Suprapubic skin (tissue), 4 donors: Measurements from ENCODE around the gene FCN2.

Experiments used
- EP300 ChIP-seq: sonication (generic); formaldehyde crosslinking; IDR thresholded peaks from one replicate; pipeline ENCODE4 v1.6.1; 2017; ENCODE audit warnings: antibody characterized with exemption
- POLR2A ChIP-seq, 2 donors: fragments of 450-650 bp; IDR thresholded peaks; one replicate each; pipeline ENCODE4 v1.6.1; 2017; ENCODE audit warnings: antibody characterized with exemption in 2 of 2, mild to moderate bottlenecking in 2 of 2, moderate library complexity in 2 of 2
- POLR2AphosphoS5 ChIP-seq, 3 donors: sonication (generic); formaldehyde crosslinking; IDR thresholded peaks; one replicate each; pipeline ENCODE4 v1.6.1; 2017; ENCODE audit warnings: antibody characterized with exemption in 3 of 3
- TF ChIP-seq, protein P1 (sequence below), 2 donors: fragments of 200-600 bp in 1 of 2; fragments of 450-650 bp in 1 of 2; sonication (generic) in 1 of 2; IDR thresholded peaks; one replicate each; pipeline ENCODE4 v1.5.1; 2016 to 2019; ENCODE audit warnings: antibody characterized with exemption in 2 of 2, mild to moderate bottlenecking in 1 of 2, moderate library complexity in 1 of 2

DNA sequence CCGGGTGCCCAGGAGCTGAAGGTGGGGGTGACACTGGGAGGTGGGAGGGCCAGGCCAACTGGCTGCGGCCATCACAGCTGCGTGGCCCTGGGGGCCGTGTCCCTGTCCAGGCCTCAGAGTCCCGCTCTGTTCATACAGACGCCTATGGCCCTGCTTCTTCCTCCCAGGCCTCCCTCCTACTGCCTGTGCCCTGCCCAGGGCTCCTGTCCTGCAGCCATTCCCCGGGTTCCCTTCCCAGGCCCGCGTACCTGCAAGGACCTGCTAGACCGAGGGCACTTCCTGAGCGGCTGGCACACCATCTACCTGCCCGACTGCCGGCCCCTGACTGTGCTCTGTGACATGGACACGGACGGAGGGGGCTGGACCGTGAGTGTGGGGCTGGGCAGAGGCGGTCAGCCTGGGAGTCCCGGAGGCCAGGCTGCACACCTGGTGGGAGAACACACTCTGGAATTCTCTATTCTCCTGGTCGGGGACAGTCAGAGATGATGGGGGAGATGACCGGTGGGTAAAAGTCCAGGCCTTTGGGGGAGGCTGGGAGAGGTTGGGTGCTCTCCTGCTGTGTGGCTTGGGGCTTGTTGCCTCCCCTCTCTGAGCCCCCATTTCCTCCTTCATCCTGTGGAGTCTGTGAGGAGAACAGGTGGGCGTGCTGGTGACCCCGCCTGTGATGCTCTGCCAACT, 4.5 kb downstream of the FCN2 start:
- TF ChIP-seq, protein P1, sequence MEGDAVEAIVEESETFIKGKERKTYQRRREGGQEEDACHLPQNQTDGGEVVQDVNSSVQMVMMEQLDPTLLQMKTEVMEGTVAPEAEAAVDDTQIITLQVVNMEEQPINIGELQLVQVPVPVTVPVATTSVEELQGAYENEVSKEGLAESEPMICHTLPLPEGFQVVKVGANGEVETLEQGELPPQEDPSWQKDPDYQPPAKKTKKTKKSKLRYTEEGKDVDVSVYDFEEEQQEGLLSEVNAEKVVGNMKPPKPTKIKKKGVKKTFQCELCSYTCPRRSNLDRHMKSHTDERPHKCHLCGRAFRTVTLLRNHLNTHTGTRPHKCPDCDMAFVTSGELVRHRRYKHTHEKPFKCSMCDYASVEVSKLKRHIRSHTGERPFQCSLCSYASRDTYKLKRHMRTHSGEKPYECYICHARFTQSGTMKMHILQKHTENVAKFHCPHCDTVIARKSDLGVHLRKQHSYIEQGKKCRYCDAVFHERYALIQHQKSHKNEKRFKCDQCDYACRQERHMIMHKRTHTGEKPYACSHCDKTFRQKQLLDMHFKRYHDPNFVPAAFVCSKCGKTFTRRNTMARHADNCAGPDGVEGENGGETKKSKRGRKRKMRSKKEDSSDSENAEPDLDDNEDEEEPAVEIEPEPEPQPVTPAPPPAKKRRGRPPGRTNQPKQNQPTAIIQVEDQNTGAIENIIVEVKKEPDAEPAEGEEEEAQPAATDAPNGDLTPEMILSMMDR (IDR thresholded peaks at IDR 0.05), result no peak
- TF ChIP-seq POLR2A (IDR thresholded peaks at IDR 0.05), result no peak
- TF ChIP-seq POLR2AphosphoS5 (IDR thresholded peaks at IDR 0.05), result no peak
- TF ChIP-seq EP300, result no peak
